Cardiac fibroblast (primary cell): ENCODE results near the gene RPGRIP1L.
"Not testable (repeated sequence)": the region's sequence is repeated elsewhere in the genome, so short reads cannot be mapped to it uniquely, and the experiment has no call there.

ENCODE experiments used
- DNase-seq, 2 donors: peaks; one replicate each; pipeline versions ENCODE4 v3.0.0 to v3.0.0-alpha.2; 2010; ENCODE audit warnings: low read depth in 2 of 2
- H3K4me3 ChIP-seq, 2 donors: replicated peaks in 1 of 2; 1 replicate in 1 of 2; 2 replicates in 1 of 2; pipeline ENCODE4 v1.5.1; 2011; ENCODE audit warnings: low read depth in 2 of 2, low read length in 2 of 2, mild to moderate bottlenecking in 2 of 2, moderate library complexity in 1 of 2
- CTCF ChIP-seq: IDR thresholded peaks from one replicate; pipeline ENCODE4 v1.5.1; 2011; ENCODE audit warnings: low read depth, mild to moderate bottlenecking, low read length, inconsistent platforms

Gene RPGRIP1L

GRCh38 chr16:53695070-53695469 is 8.6 kb downstream of the RPGRIP1L start:
- peak in 1 of 2 donors; percentile 81 for DNase-seq
- TF ChIP-seq CTCF = no peak

GRCh38 chr16:53693320-53693719 is 10.3 kb downstream of the RPGRIP1L start:
- DNase-seq = no peak
- no peak for TF ChIP-seq CTCF
- H3K4me3 ChIP-seq = no peak overlapping the region

More at GRCh38 chr16:53695070-53695469, 8.6 kb downstream of the RPGRIP1L start:
- H3K4me3 ChIP-seq = no peak overlapping the region

DNA sequence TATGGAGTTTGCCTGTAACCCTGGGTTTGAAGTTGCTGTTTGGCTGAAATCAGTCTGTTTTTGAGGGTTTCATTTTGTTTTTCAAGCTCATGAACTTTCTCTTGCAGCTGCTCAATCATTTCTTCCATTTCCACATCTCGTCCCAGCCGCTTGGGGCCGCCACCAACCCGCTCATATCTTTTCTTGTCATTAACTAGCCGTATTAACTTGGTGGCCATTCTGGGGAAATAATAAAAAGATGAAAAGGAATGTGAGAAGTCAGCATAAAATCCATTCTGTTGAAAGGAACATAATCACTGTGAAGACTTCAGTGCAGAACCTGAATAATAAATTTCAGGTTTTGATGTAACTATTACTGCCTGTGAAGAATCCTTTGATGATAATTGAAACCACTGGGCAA is 11.5 kb downstream of the RPGRIP1L start:
- H3K4me3 ChIP-seq = no peak overlapping the region
- TF ChIP-seq CTCF = no peak
- peak; percentile 22 to 44 for DNase-seq

DNA sequence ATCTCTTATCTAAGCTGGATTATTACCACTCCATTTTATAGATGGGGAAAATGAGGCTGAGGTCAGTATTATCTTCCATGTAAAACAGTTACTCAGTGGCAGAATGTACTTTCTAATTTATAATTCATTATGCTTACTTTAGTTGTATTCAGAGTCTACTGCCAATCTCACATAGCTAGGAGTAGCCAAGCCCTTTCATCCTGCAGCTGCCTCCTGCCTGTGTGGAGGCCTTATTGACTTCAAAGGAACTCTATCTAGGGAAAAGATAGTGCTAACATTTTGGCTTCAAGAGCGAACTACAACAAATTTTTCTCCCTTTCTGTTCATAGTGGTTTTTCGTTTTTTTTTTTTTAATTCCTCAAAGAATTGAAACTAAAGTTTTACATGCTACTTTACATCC is 12.9 kb downstream of the RPGRIP1L start:
- TF ChIP-seq CTCF = no peak
- no peak overlapping the region for H3K4me3 ChIP-seq
- no peak for DNase-seq

GRCh38 chr16:53689636-53690035 is 14.0 kb downstream of the RPGRIP1L start:
- peak in 1 of 2 donors; percentile 14 for DNase-seq
- no peak for TF ChIP-seq CTCF
- no peak overlapping the region for H3K4me3 ChIP-seq

- DNase-seq = no peak
- TF ChIP-seq CTCF = no peak
- no peak overlapping the region for H3K4me3 ChIP-seq
Observed at GRCh38 chr16:53686710-53687109, 16.9 kb downstream of the RPGRIP1L start.

DNA sequence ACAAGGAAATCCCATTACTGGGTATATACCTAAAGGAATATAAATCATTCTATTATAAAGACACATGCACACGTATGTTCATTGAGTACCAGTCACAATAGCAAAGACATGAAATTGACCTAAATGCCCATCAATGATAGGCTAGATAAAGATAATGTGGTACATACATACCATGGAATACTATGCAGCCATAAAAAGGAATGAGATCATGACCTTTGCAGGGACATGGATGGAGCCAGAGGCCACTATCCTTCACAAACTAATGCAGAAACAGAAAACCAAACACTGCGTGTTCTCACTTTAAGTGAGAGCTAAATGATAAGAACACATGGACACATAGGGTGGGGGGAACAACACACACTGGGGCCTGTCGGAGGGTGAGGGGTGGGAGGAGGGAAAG is 18.3 kb downstream of the RPGRIP1L start:
- H3K4me3 ChIP-seq, DNase-seq: not testable (repeated sequence)
